Activated CD8-positive, alpha-beta memory T cell treated with anti-CD3 and anti-CD28 coated beads, Interleukin-2, amount 50 U/mL, for 48 hours (primary cell): ENCODE data around the gene GRM4.
A peak's percentile ranks its signal among the peaks of the same experiment; 100 is the strongest.

Experiments used
- DNase-seq: peaks from one replicate; pipeline ENCODE4 v3.0.0-alpha.2; 2020

The GRM4 gene

DNA sequence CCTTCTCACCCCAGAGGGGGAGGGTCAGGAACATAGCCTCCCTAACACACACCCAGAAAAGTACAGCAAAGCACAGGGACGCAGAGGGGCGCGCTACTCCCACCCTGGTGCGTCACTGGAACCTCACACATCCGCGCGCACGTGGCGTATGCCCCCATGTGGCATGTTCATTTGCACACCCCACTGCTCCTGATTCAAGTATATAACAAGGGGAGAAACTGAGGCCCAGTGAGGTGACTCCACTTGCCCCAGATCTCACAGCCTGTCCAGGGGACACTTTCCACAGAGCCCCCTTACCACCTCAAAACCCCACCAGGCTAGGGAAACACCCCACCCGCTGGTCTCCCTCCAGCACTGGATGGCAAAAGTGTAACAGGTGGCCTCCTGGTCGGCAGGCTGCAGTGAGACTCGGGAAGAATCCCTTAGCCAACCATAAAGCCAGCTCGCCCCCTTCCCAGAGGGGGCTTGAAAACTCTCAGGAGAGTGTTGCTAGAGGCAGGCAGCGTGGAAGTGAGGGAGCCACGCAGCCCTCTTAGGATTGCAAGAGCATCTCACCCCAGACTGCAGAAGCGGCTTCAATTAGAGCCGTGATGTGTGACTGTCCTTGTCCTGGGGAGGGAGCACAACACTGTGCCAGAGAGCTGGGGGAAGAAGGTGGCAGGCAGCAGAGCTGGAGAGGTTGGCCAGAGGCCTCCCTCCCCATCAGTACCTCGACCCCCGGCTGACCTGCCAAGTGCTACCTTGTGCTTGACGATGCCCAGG, at the start of gene GRM4:
Gene GRM4 (minus strand): TSS at position 67 of the 762 bp plus-strand sequence. CDS start 12,591 bp downstream, outside the sequence.
- no peak for DNase-seq

DNA sequence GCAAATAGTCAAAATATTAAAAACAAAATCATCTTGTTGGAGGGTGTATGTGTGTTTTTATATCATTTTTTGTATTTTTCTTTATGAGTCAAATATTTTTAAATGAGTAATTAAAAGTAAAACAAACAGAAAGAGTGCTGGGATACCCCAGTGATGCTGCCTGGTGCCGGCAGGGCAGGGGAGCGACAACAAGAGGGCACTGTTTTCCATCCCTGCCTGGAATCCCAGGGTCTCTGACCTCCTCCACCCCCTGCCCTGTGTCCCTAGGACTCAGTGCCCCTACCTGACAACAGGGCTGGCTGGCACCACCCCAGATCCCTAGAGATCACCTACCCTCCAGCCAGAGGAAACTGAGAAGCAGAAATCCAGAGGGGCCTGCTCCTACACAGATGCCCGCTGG, 48.9 kb upstream of the GRM4 start:
- DNase-seq, result no peak

DNA sequence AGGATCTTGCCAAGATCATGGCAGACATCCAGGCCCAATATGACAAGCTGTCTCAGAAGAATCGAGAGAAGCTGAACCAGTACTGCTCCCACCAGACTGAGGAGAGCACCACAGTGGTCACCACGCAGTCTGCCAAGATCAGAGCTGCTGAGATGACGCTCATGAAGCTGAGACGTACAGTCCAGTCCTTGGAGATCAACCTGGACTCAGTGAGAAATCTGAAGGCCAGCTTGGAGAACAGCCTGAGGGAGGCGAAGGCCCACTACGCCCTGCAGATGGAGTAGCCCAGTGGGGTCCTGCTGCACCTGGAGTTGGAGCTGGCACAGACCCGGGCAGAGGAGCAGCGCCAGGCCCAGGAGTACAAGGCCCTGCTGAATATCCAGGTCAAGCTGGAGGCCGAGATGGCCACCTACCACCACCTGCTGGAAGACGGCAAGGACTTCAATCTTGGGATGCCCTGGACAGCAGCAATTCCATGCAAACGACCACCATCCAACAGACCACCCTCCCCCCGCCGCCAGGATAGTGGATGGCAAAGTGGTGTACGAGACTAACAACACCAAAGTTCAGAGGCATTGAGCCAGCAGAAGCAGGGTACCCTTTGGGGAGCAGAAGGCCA, 44.7 kb upstream of the GRM4 start:
- DNase-seq, result peak; percentile 49

DNA sequence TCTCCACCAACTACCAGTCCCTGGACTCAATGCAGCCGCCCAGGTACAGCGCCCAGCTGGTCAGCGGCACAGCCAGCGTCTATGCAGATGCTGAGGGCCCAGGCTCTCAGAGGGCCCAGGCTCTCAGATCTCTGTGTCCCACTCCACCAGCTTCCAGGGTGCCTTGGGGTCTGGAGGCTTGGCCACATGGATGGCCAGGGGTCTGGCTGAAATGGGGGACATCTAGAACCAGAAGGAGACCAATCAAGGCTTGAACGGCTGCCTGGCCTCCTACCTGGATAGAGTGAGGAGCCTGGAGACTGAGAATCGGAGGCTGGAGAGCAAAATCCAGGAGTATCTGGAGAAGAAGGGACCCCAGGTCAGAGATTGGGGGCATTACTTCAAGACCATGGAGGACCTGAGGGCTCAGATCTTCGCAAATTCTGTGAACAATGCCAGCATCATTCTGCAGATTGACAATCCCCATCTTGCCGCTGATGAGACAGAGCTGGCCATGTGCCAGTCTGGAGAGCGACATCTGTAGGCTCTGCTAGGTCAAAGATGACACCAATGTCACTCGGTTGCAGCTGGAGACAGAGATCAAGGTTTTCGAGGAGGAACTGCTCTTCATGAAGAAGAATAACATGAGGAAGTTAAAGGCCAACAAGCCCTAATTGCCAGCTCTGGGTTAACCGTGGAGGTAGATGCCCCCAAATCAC, 44.1 kb upstream of the GRM4 start:
- DNase-seq, result peak; percentile 65

DNA sequence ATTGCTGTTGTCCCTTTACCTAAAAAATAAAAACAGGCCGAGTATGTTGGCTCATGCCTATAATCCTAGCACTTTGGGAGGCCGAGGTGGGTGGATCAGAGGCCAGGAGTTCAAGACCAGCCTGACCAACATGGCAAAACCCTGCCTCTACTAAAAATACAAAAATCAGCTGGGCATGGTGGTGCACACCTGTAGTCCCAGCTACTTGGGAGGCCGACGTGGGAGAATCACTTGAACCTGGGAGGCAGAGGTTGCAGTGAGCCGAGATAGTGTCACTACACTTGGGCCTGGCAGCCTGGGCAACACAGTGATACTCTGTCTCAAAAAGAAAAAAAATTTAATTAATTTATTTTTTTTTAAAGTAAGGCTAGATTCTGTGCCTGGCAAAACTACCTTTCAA, 38.8 kb upstream of the GRM4 start:
- peak; percentile 13 for DNase-seq

DNA sequence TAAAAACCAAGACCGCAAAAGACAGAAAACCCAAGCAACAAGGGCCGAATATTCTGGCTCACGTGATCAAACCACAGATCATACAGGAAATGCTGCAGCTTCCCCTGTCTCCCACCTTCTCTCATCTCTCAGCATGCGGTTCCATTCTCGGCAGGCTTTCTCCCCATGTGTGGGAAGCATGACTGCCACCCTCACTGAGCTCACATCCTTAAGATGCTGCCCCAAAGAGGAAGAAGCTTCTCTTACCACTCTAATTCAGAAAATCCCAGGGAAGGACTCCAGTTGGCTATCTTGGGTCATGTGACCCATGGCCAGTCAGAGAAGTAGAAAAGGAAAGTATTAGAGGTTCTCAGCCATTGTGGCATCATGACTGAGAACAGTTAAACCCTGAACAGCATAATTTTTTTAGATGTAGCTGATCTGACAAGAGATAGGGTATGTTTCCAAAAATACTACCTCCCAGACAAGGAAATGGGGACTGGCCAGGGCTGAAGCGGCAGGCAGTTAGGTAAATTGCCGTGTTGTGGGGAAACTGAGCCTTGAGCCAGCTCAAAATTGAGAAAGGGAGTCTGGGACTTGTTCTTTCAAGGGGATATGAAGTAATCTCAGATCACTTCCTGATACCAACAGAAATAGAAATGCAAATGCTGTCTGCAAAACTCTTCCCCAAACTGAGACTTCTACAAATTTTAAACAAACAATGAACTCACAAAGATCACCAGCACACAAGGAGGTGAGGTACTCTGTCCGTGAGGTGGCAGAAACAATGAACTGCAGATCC, 37.1 kb upstream of the GRM4 start:
- peak; percentile 76 for DNase-seq

DNA sequence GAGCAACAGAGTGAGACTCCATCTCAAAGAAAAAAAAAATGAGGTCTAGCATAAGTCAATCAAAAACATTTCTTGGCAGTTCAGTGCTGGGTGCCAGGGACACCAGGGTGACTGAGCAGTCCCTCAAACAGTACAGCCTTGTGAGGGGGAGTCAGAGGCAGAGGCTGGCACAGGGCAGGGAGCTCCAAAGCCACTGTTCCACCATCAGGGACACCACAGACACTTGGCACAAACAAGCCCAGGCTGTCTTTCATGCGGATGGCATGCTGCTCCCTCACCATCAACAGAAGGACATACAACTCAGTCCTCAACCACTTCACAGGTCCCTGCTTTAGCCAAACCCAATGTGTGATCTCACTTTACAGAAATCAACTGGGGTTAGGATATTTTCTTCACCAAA, 36.0 kb upstream of the GRM4 start:
- DNase-seq, result peak; percentile 56

DNA sequence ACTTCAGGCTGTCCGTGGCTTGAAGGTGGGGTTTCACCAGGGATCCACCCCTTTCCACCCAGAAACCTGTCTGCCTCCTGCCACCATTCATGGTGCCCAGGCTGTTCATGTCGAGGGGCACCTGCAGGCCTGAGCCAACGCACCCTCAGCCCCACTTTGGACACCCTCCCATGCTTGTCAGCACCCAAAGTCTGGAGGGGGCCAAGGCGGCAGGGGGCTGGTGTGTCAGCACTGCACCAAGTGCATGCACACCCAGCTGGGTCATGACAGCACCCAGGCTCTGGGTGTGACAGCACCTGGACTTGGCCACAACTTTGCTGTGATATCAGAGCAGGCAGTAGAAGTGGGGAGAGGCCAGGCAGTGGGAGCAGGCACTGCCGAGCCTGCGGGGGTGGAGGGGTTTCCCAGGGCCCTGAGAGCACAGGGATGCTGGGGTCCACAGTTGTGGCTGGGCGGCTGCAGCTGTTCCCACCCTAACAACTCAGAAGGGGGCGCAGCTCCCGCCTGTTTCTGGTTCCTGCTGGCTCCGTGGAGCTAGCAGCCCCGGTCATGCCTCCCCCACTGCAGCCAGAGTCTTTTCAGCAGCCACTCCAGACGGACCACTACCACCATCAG, 33.3 kb upstream of the GRM4 start:
- DNase-seq, result peak; percentile 50

DNA sequence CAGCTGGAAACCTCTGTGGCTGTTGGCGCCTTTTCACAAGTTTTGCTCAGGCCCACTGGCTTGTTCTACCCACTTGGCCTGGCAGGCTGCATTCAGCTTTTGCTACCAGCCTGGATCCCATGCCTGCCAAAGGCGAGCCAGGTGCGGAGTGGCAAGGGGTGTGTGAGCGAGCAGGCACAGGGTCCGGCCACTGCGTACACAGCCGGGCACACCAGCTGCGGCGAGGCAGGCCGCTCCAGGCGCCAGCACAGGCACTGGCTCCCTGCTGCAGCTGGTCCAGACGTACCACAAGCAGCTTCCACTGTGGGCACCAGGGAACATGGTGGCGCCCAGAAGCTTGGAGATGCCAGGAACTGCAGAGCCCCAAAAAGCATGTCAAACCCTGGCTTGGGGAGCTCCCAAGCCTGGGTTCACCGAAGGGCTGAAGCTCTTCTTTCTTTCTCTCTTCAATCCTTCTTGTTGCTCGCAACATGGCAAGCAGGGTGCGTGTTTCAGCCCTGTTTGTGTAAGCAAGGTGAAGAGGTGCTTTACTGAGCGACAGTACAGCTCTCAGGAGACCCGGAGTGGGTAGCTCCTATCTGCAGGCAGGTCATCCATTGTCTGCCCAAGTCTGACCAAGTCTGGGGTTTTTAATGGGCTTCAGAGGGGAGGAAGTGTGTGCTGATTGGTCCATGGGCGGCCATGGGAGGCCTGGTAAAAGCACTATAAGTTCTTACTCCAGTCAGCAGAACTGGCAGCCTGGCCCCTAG, 32.6 kb upstream of the GRM4 start:
- DNase-seq, result peak; percentile 42

DNA sequence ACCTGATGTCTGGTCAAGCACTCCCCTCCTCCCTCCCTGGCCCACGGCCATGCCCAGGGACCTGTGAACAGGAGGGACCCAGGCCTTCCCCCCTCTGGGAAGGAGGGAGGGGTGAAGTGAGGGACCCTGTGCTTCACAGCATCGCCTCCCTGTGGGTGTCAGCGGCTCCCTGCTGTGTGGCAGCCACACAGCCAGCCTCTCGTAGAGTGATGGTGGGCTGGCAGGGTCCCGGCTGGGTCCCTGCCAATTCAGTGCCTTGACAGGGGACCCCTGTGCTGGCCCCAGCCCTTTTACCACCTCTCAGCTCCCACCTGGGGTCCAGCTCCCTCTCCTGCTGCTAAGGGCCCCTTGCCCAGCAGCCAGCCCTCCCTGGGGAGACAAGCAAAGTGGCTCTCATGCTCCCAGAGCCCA, 31.3 kb upstream of the GRM4 start:
- peak; percentile 36 for DNase-seq

DNA sequence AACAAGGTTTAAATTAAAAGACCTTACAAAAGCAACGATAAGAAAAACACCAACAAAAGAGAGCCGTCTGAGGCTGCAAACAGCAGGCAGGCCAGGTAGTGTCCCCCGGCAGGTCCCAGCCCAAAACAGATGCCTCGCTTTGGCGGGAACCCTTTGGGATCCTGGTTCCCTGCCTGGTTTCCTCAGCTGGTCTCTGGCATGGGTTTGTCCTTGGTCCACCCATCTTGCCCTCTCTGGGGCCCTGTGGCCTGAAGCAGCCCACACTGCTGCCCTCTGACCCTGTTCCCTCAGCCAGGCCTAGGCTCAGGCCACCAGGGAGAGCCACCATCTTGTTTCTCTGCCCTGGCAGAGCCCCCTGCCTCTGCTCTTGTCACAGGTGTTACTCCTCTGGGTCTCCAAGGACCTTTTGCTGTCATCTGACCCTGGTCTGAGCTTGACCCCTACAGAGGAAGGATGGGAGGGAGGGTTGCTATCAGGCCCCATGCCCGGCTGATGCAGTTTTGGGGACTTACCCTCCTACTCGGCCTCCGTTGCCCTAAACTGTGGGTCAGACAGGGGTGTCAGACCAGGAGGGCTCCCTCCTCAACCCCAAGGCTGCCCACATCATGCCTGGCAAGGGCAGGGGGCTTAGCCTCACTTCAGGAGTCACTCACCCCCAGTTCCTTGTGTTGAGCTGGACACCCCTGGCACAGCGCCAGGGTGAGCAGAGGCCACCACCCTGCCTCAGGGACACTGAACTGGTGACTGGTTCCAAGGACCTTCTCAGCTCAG, 30.6 kb upstream of the GRM4 start:
- peak; percentile 45 for DNase-seq

DNA sequence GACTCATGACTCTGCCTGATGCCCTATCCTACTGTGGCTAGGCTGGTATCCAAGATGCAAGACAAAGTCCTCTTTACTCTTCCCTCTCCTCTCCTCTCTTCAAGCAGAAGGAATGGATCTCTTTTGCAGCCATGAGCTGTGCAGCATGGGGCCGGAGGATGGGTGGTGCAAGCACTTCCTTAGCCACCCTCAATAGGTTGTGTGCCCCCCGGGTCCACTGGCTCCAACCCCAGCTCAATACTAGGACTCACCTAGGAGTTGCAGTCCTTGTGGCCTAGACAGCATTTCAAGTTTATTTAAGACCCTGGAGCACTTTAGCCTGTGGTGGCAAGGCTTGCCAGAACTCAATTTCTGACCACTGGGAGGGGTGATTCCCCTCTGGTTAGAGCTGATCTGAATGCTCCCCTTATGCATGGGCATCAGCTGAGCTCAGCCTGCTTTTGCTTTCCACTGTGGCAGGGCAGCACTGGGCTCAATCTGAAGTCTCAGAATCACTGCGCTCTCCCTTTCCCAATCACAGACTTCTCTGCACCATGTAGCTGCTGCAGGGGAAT, 29.0 kb upstream of the GRM4 start:
- peak; percentile 34 for DNase-seq

DNA sequence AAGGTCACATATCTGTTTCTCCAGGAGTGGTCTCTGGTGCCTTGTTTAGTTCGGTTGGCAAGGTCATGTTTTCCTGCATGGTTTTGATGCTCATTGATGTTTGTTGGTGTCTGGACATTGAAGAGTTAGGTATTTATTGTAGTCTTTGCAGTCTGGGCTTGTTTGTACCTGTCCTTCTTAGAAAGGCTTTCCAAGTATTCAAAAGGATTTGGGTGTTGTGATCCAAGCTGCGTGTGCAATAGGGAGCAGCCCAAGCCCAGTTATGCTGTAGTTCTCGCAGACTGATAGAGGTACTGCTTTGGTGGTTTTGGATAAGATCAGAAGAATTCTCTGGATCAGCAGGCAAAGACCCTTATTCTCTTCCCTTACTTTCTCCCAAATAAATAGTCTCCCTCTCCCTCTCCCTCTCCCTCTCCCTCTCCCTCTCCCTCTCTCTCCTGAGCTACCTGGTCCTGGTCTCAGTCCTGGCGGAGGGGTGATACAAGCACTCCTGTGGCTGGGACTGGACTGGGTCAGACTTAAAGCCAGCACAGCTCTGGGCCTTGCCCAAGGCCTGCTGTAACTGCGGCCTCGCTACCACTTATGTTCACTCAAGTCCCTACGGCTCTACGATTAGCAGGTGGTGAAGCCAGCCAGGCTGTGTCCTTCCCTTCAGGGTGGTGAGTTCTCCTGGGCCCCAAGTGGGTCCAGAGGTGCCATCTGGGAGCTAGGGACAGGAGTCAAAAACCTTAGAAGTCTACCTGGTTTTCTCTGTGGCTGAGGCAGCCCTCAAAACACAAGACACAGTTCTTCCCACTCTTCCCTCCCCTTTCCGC, 27.3 kb upstream of the GRM4 start:
- DNase-seq, result peak; percentile 30

DNA sequence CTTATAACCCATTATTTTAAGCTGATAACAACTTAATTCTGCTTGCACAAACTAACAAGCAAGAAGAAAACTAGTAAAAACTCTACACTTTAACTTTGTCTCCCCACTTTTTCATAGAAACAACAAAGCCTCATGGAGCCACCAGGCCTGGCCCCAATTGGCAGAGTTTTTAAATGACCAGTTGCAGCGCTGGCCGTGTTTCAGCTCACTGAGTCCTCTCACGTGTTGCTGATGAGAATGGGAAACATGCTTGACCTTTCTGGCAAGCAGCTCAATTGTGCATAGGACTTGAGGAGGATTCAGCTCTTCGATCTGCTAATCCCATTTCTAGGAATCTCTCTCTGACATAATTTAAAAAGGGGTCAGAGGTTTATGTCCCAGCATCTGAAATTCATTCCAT, 24.5 kb upstream of the GRM4 start:
- DNase-seq, result peak; percentile 30

DNA sequence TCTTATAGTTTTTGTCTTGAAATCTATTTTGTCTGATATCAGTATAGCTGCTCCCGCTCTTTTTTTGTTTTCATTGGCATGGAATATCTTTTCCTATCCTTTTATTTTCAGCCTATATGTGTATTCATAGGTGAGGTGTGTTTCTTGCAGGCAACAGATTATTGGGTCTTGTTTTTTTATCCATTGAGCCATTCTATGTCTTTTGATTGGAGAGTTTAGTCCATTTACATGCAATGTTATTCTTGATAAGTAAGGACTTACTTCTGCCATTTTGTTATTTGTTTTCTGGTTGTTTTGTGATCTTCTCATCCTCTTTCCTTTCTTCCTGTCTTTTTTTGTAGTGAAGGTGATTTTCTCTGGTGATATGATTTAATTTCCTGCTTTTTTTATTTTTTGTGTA, 24.0 kb upstream of the GRM4 start:
- DNase-seq, result no peak

DNA sequence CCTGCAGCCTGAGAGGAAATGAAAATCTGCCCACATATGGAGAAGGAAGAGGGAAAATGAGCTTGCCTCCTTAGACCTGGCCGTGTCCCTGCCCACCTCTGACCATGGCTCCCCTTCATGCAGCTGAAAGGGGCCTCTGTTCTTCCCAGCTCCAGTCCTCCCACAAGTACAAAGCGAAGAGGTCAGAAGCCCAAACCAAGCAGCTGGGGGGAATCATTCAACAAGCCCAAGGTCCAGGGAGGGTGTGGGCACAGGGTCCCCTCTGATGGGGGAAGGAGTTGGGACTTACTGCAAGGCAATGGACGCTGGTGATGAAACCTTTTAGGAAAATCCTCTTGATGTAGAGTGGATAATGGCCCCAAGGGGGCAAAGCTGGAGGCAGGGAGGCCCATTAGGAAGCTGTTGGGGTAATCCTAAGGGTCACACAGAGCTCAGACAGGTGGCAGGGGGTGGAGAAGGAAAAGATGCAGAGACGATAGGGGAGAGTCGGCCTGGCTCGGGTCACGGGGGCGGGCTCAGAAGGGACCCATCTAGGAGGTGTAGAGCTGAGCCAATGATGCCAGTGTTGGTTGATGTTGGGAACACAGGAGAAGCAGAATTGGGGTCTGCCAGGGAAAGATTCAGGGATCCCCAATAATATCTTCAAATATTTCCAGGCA, 16.1 kb upstream of the GRM4 start:
- peak; percentile 40 for DNase-seq

DNA sequence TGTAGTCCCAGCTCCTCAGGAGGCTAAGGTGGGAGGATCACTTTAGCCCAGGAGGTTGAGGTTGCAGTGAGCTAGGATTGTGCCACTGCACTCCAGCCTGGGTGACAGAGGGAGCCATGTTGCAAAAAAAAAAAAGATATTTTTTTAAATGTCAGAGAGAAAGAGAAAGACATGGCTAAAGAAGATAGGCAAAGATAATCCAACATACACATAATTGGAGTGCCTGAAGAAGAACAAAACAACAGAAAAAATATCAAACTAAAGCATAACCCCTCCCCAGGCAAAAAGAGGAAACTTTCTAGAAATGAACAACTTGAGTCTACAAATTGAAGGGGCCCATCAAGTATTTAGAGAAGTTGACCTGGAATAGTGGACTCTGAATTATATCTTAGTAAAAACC, 14.0 kb upstream of the GRM4 start:
- no peak for DNase-seq

DNA sequence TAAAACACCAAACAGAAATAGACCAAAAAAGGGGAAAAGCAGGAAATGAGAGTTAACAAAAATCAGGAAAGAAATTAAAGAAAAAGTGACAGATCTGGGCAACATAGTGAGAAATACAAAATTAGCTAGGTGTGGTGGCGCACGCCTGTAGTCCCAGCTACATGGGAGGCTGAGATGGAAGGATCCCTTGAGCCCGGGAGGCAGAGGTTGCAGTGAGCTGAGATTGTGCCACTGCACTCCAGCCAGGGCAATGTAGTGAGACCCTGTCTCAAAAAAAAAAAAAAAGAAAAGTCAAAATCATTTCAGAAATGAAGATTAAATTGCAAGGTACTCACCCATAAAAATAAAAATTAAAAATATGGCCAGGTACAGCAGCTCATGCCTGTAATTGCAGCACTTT, 13.0 kb upstream of the GRM4 start:
- no peak for DNase-seq

DNA sequence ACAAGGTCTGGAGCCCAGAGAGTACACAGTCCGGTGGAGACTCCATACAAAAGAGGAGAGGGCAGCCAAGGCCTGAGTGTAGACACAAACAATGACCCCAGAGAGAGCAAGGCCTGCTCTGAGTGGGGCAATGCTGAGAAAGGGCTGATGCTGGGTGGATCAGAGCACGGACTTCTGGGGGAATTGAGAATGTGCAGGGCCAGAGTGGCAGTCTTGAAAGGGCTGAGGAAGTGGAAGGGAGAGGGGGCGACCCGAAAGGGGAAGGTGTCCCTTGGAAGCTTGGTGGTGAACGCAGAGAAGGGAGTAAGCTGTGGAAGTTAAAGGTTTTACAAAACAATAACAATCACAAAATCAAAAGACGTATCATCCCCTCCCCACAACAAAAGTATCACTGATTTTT, 12.0 kb upstream of the GRM4 start:
- no peak for DNase-seq
